Endothelial cell of umbilical vein (primary cell): ENCODE data around the gene LRRFIP2. TPM values are rescaled to one million over a fixed set of nuclear protein-coding genes. Genes with fewer than 3 reads are reported as not detected.

ENCODE experiments used
- BruUV-seq: library from RNA; stranded (reverse); fragments of 400-500 nt; replicated peaks from 2 replicates; lab custom pipeline; 2021; lab: Mats Ljungman, UMichigan
- CTCF ChIA-PET: fragments of 300-600, 350-600 bp; sonication (Branson Sonifier 250); formaldehyde crosslinking; loops from one replicate; lab custom pipeline; 2021; ENCODE audit warnings: antibody characterized with exemption, inconsistent platforms; lab: Charles Lee
- POLR2A ChIA-PET: fragments of 300-600, 350-600 bp; sonication (Branson Sonifier 250); formaldehyde crosslinking; loops from one replicate; lab custom pipeline; 2021; ENCODE audit warnings: antibody characterized with exemption, inconsistent platforms; lab: Charles Lee
- DNase-seq: peaks from one replicate; pipeline ENCODE4 v3.0.0-alpha.2; 2011; ENCODE audit warnings: low read depth, low spot score
- FAIRE-seq: peaks from 2 replicates; lab custom pipeline; 2011; peaks lifted over from hg19 to GRCh38; lab: Jason Lieb, UNC
- H2AFZ ChIP-seq: 2 replicates; pipeline ENCODE4 v1.6.0; 2012; ENCODE audit warnings: low read depth, low read length, control low read depth, inconsistent platforms
- H3K27ac ChIP-seq: 2 replicates; pipeline ENCODE4 v1.5.1; 2011; ENCODE audit warnings: low read depth, mild to moderate bottlenecking, control low read depth, low read length, moderate library complexity; ENCODE audit not compliant: insufficient read depth
- H3K27me3 ChIP-seq, 2 experiments: 2 replicates each; pipeline versions ENCODE4 v1.6.0 to v1.6.1; 2011; ENCODE audit warnings: low read length in 2 of 2, mixed read lengths in 1 of 2; ENCODE audit not compliant: control insufficient read depth in 2 of 2, insufficient read depth in 2 of 2
- H3K36me3 ChIP-seq, 2 experiments: 2 replicates in 1 of 2; 3 replicates in 1 of 2; pipeline ENCODE4 v1.5.1; 2011; ENCODE audit warnings: low read length in 2 of 2, mild to moderate bottlenecking in 1 of 2, moderate library complexity in 1 of 2; ENCODE audit not compliant: control insufficient read depth in 2 of 2, insufficient read depth in 2 of 2; ENCODE audit errors: extremely low read depth in 1 of 2
- H3K4me1 ChIP-seq: 3 replicates; pipeline ENCODE4 v1.5.1; 2011; ENCODE audit warnings: mild to moderate bottlenecking, low read length; ENCODE audit not compliant: control insufficient read depth, insufficient read depth; ENCODE audit errors: extremely low read depth
- H3K4me2 ChIP-seq: 2 replicates; pipeline ENCODE4 v1.6.1; 2011; ENCODE audit warnings: low read length, control low read depth, mixed read lengths; ENCODE audit not compliant: insufficient read depth
- H3K4me3 ChIP-seq, 3 experiments: fragments of 200-600 bp in 1 of 3; sonication (generic), shearing (Covaris generic) in 1 of 3; replicated peaks in 1 of 3; 2 replicates each; pipeline ENCODE4 v1.5.1; 2011 to 2016; ENCODE audit warnings: control low read depth in 3 of 3, low read length in 3 of 3, mild to moderate bottlenecking in 2 of 3, inconsistent platforms in 1 of 3, low read depth in 1 of 3, moderate library complexity in 1 of 3; ENCODE audit not compliant: insufficient read depth in 1 of 3
- H3K79me2 ChIP-seq: 2 replicates; pipeline ENCODE4 v1.6.0; 2012; ENCODE audit warnings: low read length, inconsistent platforms; ENCODE audit not compliant: control insufficient read depth, insufficient read depth
- H3K9ac ChIP-seq: replicated peaks from 2 replicates; pipeline ENCODE3; 2011; ENCODE audit warnings: low read length, control low read depth; ENCODE audit not compliant: insufficient read depth; ENCODE audit errors: extremely low read depth
- H3K9me1 ChIP-seq: replicated peaks from 3 replicates; pipeline ENCODE4 v1.6.0; 2011; ENCODE audit warnings: mild to moderate bottlenecking, low read length; ENCODE audit not compliant: control insufficient read depth, insufficient read depth; ENCODE audit errors: extremely low read depth
- H3K9me3 ChIP-seq: replicated peaks from 2 replicates; pipeline ENCODE4 v1.5.1; 2012; ENCODE audit warnings: low read length, inconsistent platforms; ENCODE audit not compliant: control insufficient read depth, insufficient read depth
- H4K20me1 ChIP-seq: replicated peaks from 2 replicates; pipeline ENCODE3; 2011; ENCODE audit warnings: mild to moderate bottlenecking, low read length; ENCODE audit not compliant: control insufficient read depth, insufficient read depth; ENCODE audit errors: extremely low read depth
- CTCF ChIP-seq, 2 donors: IDR thresholded peaks; 1 replicate in 1 of 2; 2 replicates in 1 of 2; pipeline ENCODE4 v1.5.1; 2011; ENCODE audit warnings: low read length in 2 of 2, mild to moderate bottlenecking in 2 of 2, moderate library complexity in 2 of 2, control low read depth in 1 of 2, inconsistent platforms in 1 of 2, low read depth in 1 of 2; ENCODE audit not compliant: insufficient read depth in 1 of 2; ENCODE audit errors: extremely low read depth in 1 of 2
- EZH2 ChIP-seq: IDR thresholded peaks from 2 replicates; pipeline ENCODE4 v1.6.1; 2012; ENCODE audit warnings: borderline replicate concordance, low read depth, mild to moderate bottlenecking, moderate library complexity, low read length, inconsistent platforms; ENCODE audit not compliant: severe bottlenecking
- FOS ChIP-seq: IDR thresholded peaks from 2 replicates; pipeline ENCODE4 v1.6.1; 2011; ENCODE audit warnings: mild to moderate bottlenecking, low read length, moderate library complexity, borderline replicate concordance; ENCODE audit not compliant: insufficient read depth
- GATA2 ChIP-seq: IDR thresholded peaks from 2 replicates; pipeline ENCODE4 v1.7.0; 2011; ENCODE audit warnings: low read depth, mild to moderate bottlenecking, moderate library complexity, mixed read lengths, low read length; ENCODE audit not compliant: insufficient read length, insufficient read depth
- JUN ChIP-seq: IDR thresholded peaks from 2 replicates; pipeline ENCODE4 v1.6.1; 2011; ENCODE audit warnings: borderline replicate concordance, low read depth; ENCODE audit not compliant: insufficient read length, insufficient read depth
- MAX ChIP-seq: IDR thresholded peaks from 2 replicates; pipeline ENCODE4 v1.6.1; 2011; ENCODE audit not compliant: insufficient read depth, insufficient read length
- MYC ChIP-seq: IDR thresholded peaks from one replicate; pipeline ENCODE4 v1.6.1; 2011; ENCODE audit warnings: mild to moderate bottlenecking, low read depth, low read length
- POLR2A ChIP-seq: IDR thresholded peaks from 2 replicates; pipeline ENCODE4 v1.6.1; 2012; ENCODE audit warnings: low read depth, mild to moderate bottlenecking, control low read depth, low read length
- POLR2AphosphoS5 ChIP-seq: IDR thresholded peaks from 2 replicates; pipeline ENCODE4 v1.6.1; 2012; ENCODE audit warnings: low read depth, mild to moderate bottlenecking, control low read depth, low read length, moderate library complexity; ENCODE audit not compliant: insufficient read depth
- dilution Hi-C: fragments of 300-500 bp; cut with MboI; formaldehyde crosslinking; loops from one replicate; pipeline ENCODE4 v1.15.0; 2019; ENCODE audit warnings: low sequenced_read_pairs; ENCODE audit not compliant: extremely low pct_ligation_motif_present
- intact Hi-C: fragments of 100-400 bp; cut with micrococcal nuclease; formaldehyde crosslinking; loops from one replicate; pipeline ENCODE4 v1.10.0; 2022
- polyA plus RNA-seq, 4 experiments: library from polyadenylated mRNA; depleted of rRNA in 3 of 4; stranded (reverse) in 3 of 4; unstranded in 1 of 4; fragments of >200 nt; gene quantifications; 2 replicates each; pipeline versions ENCODE4 v1.2.1 to v1.2.3, GENCODE V29; 2011 to 2012; ENCODE audit warnings: missing spikeins in 1 of 4
- total RNA-seq: library from RNA; stranded (reverse); gene quantifications from 2 replicates; pipeline ENCODE4 v1.2.3, GENCODE V29; 2021

Gene LRRFIP2
- total and polyA plus RNA-seq, 2 donors (not counting 3 experiments of a cell fraction or from before 2014, with no cell fraction given): 20.8 to 78.9 TPM

GRCh38 chr3:37150621-37151020, 23.8 kb downstream of the LRRFIP2 start:
- peaks cover 2 to 14% of the 10 kb centered on the region in 2 experiments for H3K36me3 ChIP-seq
- dilution Hi-C loops: no loop called here
- CTCF ChIA-PET: interaction anchor here (1.4 kb wide), 1 partner anchor 9 kb away, joined by 5 read pairs; no protein-coding TSS in a partner anchor
- DNase-seq (no peak), FAIRE-seq (no peak)
- H3K9ac ChIP-seq: no peak overlapping the region
- BruUV-seq: no TSS peak
- no peak overlapping the region for H3K4me2 ChIP-seq
- POLR2A ChIA-PET: no interaction called here
- H2AFZ ChIP-seq: no peak overlapping the region
- H3K9me3 ChIP-seq: no peaks in the 10 kb centered on the region
- H4K20me1 ChIP-seq: no peaks in the 10 kb centered on the region
- peaks cover 50% of the 10 kb centered on the region for H3K79me2 ChIP-seq
- no peaks in the 10 kb centered on the region for H3K27me3 ChIP-seq
- TF ChIP-seq FOS (no peak), JUN (no peak), MAX (no peak), POLR2AphosphoS5 (no peak), CTCF (IDR thresholded peaks at IDR 0.05; ENCODE audit: extremely low read depth in 1 of 2, insufficient read depth in 1 of 2, low read depth in 1 of 2, low read length in 2 of 2) (no peak), EZH2 (no peak), MYC (no peak), POLR2A (no peak), GATA2 (no peak)
- H3K27ac ChIP-seq: no peak overlapping the region
- H3K4me3 ChIP-seq: no peak overlapping the region
- H3K9me1 ChIP-seq: no peaks in the 10 kb centered on the region
- H3K4me1 ChIP-seq: peaks cover 5% of the 10 kb centered on the region
- intact Hi-C loops: no loop called here
